ENCODE data around the gene DENND4A. TPM values are rescaled to one million over a fixed set of nuclear protein-coding genes. Genes with fewer than 3 reads are reported as not detected.
"Not testable (repeated sequence)": the region's sequence is repeated elsewhere in the genome, so short reads cannot be mapped to it uniquely, and the experiment has no call there.

Gene DENND4A
- total RNA-seq, 3 donors from 2014 or later, result 25.3 to 59.0 (median 48.2) TPM

DNA sequence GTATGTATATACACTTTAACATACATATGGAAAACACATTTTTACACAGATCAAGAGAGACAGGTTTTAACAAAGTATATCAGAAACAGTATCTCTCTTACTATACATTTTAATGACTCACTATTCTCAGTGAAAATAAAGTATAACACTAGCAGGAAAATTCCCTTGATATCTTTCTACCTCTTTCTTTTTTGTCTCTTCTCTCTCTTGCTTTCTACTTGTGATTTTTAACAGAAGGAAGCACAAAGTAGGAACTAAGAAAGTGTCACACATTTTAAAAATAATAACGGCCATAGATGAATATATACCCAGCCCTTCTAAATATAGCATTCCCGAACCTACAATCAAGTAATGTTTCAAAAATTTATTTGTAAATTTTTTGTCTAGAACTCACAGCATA is 4.8 kb downstream of the DENND4A start:
- intact Hi-C loops (cut with DNase I; ENCODE audit: low total_unique reads), result no loop called here
- no peaks in the 10 kb centered on the region for H3K4me1 ChIP-seq
- no peak overlapping the region for H3K4me3 ChIP-seq
- H3K27me3 ChIP-seq, result no peaks in the 10 kb centered on the region
- no peaks in the 10 kb centered on the region for H3K9me3 ChIP-seq
- DNase-seq (ENCODE audit: low spot score in 2 of 2), result no peak
- TF ChIP-seq POLR2A (IDR thresholded peaks at IDR 0.05) (no peak), POLR2AphosphoS5 (IDR thresholded peaks at IDR 0.05) (no peak), CTCF (IDR thresholded peaks at IDR 0.05) (no peak)
- H3K36me3 ChIP-seq, result no peaks in the 10 kb centered on the region
- H3K27ac ChIP-seq, result peak overlapping the region; percentile 39 to 59

DNA sequence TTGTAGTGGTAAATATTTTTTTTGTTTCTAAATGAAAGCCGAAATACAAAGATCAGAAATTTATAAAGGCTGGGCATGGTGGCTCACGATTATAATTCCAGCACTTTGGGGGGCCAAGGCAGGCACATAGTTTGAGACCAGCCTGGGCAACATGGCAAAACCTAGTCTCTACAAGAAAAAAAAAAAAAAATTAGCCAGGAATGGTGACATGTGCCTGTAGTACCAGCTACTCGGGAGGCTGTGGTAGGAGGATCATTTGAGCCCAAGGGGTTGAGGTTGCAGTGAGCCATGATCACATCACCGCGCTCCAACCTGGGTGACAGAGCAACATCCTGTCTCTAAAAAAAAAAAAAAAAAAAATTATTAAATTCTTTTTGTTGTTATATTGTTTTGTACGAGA is 6.9 kb downstream of the DENND4A start:
- no peaks in the 10 kb centered on the region for H3K36me3 ChIP-seq
- TF ChIP-seq CTCF (IDR thresholded peaks at IDR 0.05) (no peak), POLR2A (IDR thresholded peaks at IDR 0.05) (no peak), POLR2AphosphoS5 (IDR thresholded peaks at IDR 0.05) (no peak)
- H3K4me3 ChIP-seq, result no peak overlapping the region
- no peak for DNase-seq (ENCODE audit: low spot score in 2 of 2)
- H3K27ac ChIP-seq, result no peak overlapping the region
- no peaks in the 10 kb centered on the region for H3K27me3 ChIP-seq
- H3K4me1 ChIP-seq, result no peaks in the 10 kb centered on the region
- no peaks in the 10 kb centered on the region for H3K9me3 ChIP-seq
- intact Hi-C loops (cut with DNase I; ENCODE audit: low total_unique reads), result no loop called here

- no peaks in the 10 kb centered on the region for H3K27me3 ChIP-seq
- intact Hi-C loops (cut with DNase I; ENCODE audit: low total_unique reads), result no loop called here
Observed at GRCh38 chr15:65783872-65784271, 8.2 kb downstream of the DENND4A start.

DNA sequence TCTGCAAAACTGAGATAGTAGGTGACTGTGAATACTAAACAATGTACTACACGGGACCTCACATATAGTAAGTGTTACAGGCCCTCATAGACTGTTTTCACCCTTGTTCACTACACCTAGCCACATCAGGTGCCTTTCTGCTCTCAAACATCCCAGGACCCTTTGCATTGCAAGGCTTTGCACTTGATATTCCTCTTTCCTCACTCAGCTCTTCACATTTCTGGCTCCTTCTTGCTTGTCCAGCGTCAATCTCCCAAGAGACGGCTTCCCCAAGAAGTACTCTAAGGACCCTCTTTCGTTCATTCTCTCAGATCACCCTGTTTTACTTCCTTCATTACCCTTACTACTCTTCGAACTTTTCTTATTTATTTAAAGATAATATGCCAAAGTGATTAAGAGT is 10.0 kb downstream of the DENND4A start:
- intact Hi-C loops (cut with DNase I; ENCODE audit: low total_unique reads), result no loop called here
- Histone ChIP-seq H3K27ac (no peak overlapping the region), H3K27me3 (no peaks in the 10 kb centered on the region), H3K9me3 (no peaks in the 10 kb centered on the region), H3K4me3 (no peak overlapping the region), H3K4me1 (no peaks in the 10 kb centered on the region), H3K36me3 (no peaks in the 10 kb centered on the region)
- TF ChIP-seq POLR2AphosphoS5 (IDR thresholded peaks at IDR 0.05) (no peak), POLR2A (IDR thresholded peaks at IDR 0.05) (no peak), CTCF (IDR thresholded peaks at IDR 0.05) (no peak)
- DNase-seq (ENCODE audit: low spot score in 2 of 2), result no peak

More at GRCh38 chr15:65783872-65784271, 8.2 kb downstream of the DENND4A start:
- Histone ChIP-seq H3K4me3 (no peak overlapping the region), H3K4me1 (no peaks in the 10 kb centered on the region), H3K36me3 (no peaks in the 10 kb centered on the region), H3K9me3 (no peaks in the 10 kb centered on the region), H3K27ac (no peak overlapping the region)
- no peak for TF ChIP-seq POLR2A (IDR thresholded peaks at IDR 0.05)
- no peak for TF ChIP-seq POLR2AphosphoS5 (IDR thresholded peaks at IDR 0.05)
- TF ChIP-seq CTCF (IDR thresholded peaks at IDR 0.05), result no peak
- no peak for DNase-seq (ENCODE audit: low spot score in 2 of 2)

DNA sequence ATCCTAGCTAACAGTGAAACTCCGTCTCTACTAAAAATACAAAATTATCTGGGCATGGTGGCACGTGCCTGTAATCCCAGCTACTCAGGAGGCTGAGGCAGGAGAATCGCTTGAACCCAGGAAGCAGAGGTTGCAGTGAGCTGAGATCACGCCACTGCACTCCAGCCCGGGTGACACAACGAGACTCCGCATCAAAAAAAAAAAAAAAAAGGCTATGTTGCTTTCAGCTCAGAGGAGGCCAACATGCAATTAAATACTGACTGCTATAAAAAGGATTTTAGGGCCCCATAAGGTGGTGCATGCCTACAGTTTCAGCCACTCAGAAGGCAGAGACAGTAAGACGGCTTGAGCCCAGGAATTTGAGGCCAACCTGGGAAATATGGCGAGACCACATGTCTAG is 13.4 kb downstream of the DENND4A start:
- H3K27me3 ChIP-seq; DNase-seq (ENCODE audit: low spot score in 2 of 2); H3K4me1 ChIP-seq; H3K27ac ChIP-seq; H3K9me3 ChIP-seq; intact Hi-C loops (cut with DNase I; ENCODE audit: low total_unique reads); H3K36me3 ChIP-seq; H3K4me3 ChIP-seq: not testable (repeated sequence)

GRCh38 chr15:65778269-65778668 is 13.8 kb downstream of the DENND4A start:
- Histone ChIP-seq H3K9me3 (no peaks in the 10 kb centered on the region), H3K4me1 (no peaks in the 10 kb centered on the region), H3K36me3 (no peaks in the 10 kb centered on the region), H3K27ac (no peak overlapping the region), H3K27me3 (no peaks in the 10 kb centered on the region), H3K4me3 (no peak overlapping the region)
- intact Hi-C loops (cut with DNase I; ENCODE audit: low total_unique reads), result no loop called here
- DNase-seq (ENCODE audit: low spot score in 2 of 2), result no peak
- TF ChIP-seq CTCF (IDR thresholded peaks at IDR 0.05) (no peak), POLR2A (IDR thresholded peaks at IDR 0.05) (no peak), POLR2AphosphoS5 (IDR thresholded peaks at IDR 0.05) (no peak)
